GM12891 (cell line): ENCODE measurements around the gene UGGT1.

Source experiments
- POLR2A ChIP-seq: IDR thresholded peaks from 2 replicates; pipeline ENCODE4 v1.6.1; 2011; ENCODE audit warnings: low read depth, low read length, control low read depth
- POLR2AphosphoS5 ChIP-seq: IDR thresholded peaks from 2 replicates; pipeline ENCODE4 v1.6.1; 2011; ENCODE audit warnings: low read depth, low read length, control low read depth
- POU2F2 ChIP-seq: IDR thresholded peaks from 2 replicates; pipeline ENCODE4 v1.6.1; 2011; ENCODE audit warnings: low read depth, mild to moderate bottlenecking, control low read depth, low read length, moderate library complexity
- SPI1 ChIP-seq: IDR thresholded peaks from 2 replicates; pipeline ENCODE4 v1.6.1; 2011; ENCODE audit warnings: low read depth, low read length, control low read depth
- TAF1 ChIP-seq: IDR thresholded peaks from 2 replicates; pipeline ENCODE4 v1.6.1; 2011; ENCODE audit warnings: low read depth, low read length, control low read depth

DNA sequence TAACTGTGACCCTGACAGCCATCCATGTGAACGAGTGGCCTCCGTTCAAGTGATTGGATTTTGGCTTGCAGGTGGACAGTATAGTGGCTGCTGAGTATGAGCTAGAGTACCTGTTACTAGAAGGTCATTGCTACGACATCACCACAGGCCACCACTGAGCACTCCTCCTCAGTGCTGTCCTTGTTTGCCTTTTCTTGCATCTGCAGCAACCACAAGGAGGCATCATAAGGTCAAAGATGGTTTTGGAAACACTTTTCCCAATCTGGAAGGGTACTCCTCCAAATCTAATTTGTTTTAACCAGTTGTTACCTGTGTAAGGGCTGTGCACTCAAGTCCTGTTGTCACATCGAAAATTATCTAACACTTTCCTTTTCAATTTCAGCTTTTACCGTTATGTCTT, 81.2 kb downstream of the UGGT1 start:
- TF ChIP-seq POLR2AphosphoS5 (no peak), POLR2A (no peak), SPI1 (no peak), POU2F2 (no peak), TAF1 (no peak)
